Peyer's patch (tissue), 4 donors: ENCODE data around the gene METTL22. TPM values are rescaled to one million over a fixed set of nuclear protein-coding genes. Genes with fewer than 3 reads are reported as not detected.

Experiments
- DNase-seq, 3 donors: peaks; one replicate each; pipeline ENCODE4 v3.0.0-alpha.2; 2017 to 2019
- H3K27ac ChIP-seq, 4 donors: fragments of 200-600 bp; sonication (generic); one replicate each; pipeline ENCODE4 v1.5.1; 2016 to 2019
- H3K27me3 ChIP-seq, 2 donors: fragments of 200-600 bp; sonication (generic); one replicate each; pipeline ENCODE4 v1.5.1; 2019
- H3K36me3 ChIP-seq, 3 donors: fragments of 200-600 bp; sonication (generic); one replicate each; pipeline ENCODE4 v1.5.1; 2016 to 2019
- H3K4me1 ChIP-seq, 4 donors: fragments of 200-600 bp; sonication (generic); one replicate each; pipeline ENCODE4 v1.5.1; 2016 to 2019
- H3K4me3 ChIP-seq, 4 donors: fragments of 200-600 bp; sonication (generic); 1 replicate in 3 of 4; 2 replicates in 1 of 4; pipeline ENCODE4 v1.5.1; 2016 to 2019; ENCODE audit warnings: mild to moderate bottlenecking in 1 of 4
- H3K9me3 ChIP-seq, 4 donors: fragments of 200-600 bp; sonication (generic); one replicate each; pipeline ENCODE4 v1.5.1; 2016 to 2019; ENCODE audit warnings: mild to moderate bottlenecking in 1 of 4
- CTCF ChIP-seq, 6 experiments: fragments of 450-650 bp in 4 of 6; fragments of 200-600 bp in 2 of 6; sonication (generic) in 1 of 6; IDR thresholded peaks; one replicate each; pipeline ENCODE4 v1.5.1; 2017 to 2019; ENCODE audit warnings: antibody characterized with exemption in 6 of 6, mild to moderate bottlenecking in 3 of 6, moderate library complexity in 1 of 6
- POLR2A ChIP-seq, 2 donors: fragments of 450-650 bp; IDR thresholded peaks; one replicate each; pipeline ENCODE4 v1.5.1; 2017; ENCODE audit warnings: antibody characterized with exemption in 2 of 2, mild to moderate bottlenecking in 2 of 2, moderate library complexity in 2 of 2
- total RNA-seq, 4 donors: library from RNA; depleted of rRNA; stranded (reverse); fragments of >200 nt; gene quantifications; one replicate each; pipeline ENCODE4 v1.1.0, GENCODE V29; 2016

The METTL22 gene
- total RNA-seq, 4 donors from 2014 or later = 25.0 to 86.5 (median 59.0) TPM

- H3K4me3 ChIP-seq = no peak overlapping the region
- DNase-seq = no peak
- no peaks in the 10 kb centered on the region for H3K27me3 ChIP-seq
- H3K9me3 ChIP-seq = no peaks in the 10 kb centered on the region
- no peaks in the 10 kb centered on the region for H3K4me1 ChIP-seq
- TF ChIP-seq POLR2A (IDR thresholded peaks at IDR 0.05) (no peak), CTCF (IDR thresholded peaks at IDR 0.05) (no peak)
- H3K27ac ChIP-seq = no peak overlapping the region
- H3K36me3 ChIP-seq = no peaks in the 10 kb centered on the region
Measured at GRCh38 chr16:8611886-8612600, 9.5 kb upstream of the METTL22 start.

GRCh38 chr16:8614435-8615029, 7.0 kb upstream of the METTL22 start:
- no peak for DNase-seq
- Histone ChIP-seq H3K36me3 (no peaks in the 10 kb centered on the region), H3K9me3 (no peaks in the 10 kb centered on the region), H3K4me1 (no peaks in the 10 kb centered on the region), H3K27ac (no peak overlapping the region), H3K4me3 (no peak overlapping the region), H3K27me3 (no peaks in the 10 kb centered on the region)
- TF ChIP-seq CTCF (IDR thresholded peaks at IDR 0.05) (no peak), POLR2A (IDR thresholded peaks at IDR 0.05) (no peak)

- H3K4me1 ChIP-seq = peaks cover 0 to 10% (median 5%) of the 10 kb centered on the region in 4 donors
- H3K36me3 ChIP-seq = no peaks in the 10 kb centered on the region
- H3K27ac ChIP-seq = no peak overlapping the region
- no peak for DNase-seq
- H3K4me3 ChIP-seq = no peak overlapping the region
- no peaks in the 10 kb centered on the region for H3K9me3 ChIP-seq
- TF ChIP-seq POLR2A (IDR thresholded peaks at IDR 0.05) (no peak), CTCF (IDR thresholded peaks at IDR 0.05) (no peak)
- H3K27me3 ChIP-seq = no peaks in the 10 kb centered on the region
Measured at GRCh38 chr16:8619671-8620370, 1.7 kb upstream of the METTL22 start.

GRCh38 chr16:8620535-8620934, 963 bp upstream of the METTL22 start:
- TF ChIP-seq CTCF (IDR thresholded peaks at IDR 0.05) = no peak
- TF ChIP-seq POLR2A (IDR thresholded peaks at IDR 0.05) = no peak
- Histone ChIP-seq H3K4me1 (peaks cover 0 to 10% (median 5%) of the 10 kb centered on the region in 4 donors), H3K27me3 (no peaks in the 10 kb centered on the region), H3K36me3 (peaks cover 0 to 3% (median 0%) of the 10 kb centered on the region in 3 donors), H3K27ac (no peak overlapping the region), H3K4me3 (no peak overlapping the region), H3K9me3 (no peaks in the 10 kb centered on the region)
- no peak for DNase-seq

GRCh38 chr16:8621222-8621571, 301 bp upstream of the METTL22 start:
- peak overlapping the region; percentile 61 to 95 (median 78) for H3K4me3 ChIP-seq
- no peak for DNase-seq
- peak overlapping the region; percentile 55 to 79 (median 71) for H3K27ac ChIP-seq
- peaks cover 0 to 9% (median 0%) of the 10 kb centered on the region in 3 donors for H3K36me3 ChIP-seq
- H3K27me3 ChIP-seq = no peaks in the 10 kb centered on the region
- H3K9me3 ChIP-seq = no peaks in the 10 kb centered on the region
- H3K4me1 ChIP-seq = peaks cover 0 to 10% (median 5%) of the 10 kb centered on the region in 4 donors
- TF ChIP-seq POLR2A (IDR thresholded peaks at IDR 0.05) = no peak
- no peak for TF ChIP-seq CTCF (IDR thresholded peaks at IDR 0.05)
